Glomerular visceral epithelial cell (primary cell): ENCODE measurements around the gene ST6GALNAC6.

Experiments
- DNase-seq: peaks from one replicate; pipeline ENCODE4 v3.0.0-alpha.2; 2016; ENCODE audit errors: extremely low spot score

The ST6GALNAC6 gene

DNA sequence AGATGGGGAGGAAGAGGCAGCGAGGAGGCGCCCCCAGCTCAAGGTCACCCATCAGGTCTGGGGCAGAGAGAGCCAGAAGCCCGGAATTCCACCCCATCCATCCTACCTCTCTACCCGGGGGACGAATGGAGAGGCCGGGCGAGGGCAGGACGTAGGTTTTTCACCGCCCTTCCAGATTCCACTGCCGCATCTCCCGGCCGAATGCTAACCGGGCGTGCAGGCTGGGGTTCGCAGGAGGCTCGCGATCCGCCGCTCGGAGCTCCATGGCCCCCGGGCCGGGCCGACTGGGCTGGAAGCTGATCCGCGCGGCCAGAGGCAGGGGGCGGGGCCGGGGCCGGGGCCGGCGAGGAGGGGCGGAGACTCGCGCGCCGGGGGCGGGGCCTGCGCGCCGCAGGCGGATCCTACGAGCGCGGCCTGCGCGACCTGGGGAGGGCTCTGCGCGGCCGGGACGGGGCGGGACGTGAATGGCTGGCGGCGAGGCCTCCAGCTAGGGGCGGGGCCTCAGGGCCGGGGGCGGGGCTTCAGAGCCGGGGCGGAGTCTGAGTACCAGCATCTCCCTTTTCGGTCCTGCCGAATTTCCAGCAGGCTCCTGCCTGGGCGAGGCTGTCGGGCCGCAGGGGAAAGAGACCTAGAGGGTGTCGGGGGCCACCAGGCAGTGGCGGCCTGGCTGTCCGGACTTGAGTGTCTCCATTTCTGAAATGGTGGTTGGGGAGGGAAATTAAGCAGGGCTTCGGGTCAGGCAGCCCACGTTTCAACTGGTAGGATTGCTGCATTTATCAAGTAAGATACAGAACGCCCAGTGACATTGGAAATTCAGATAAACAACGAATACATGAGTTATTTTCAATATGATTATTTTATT is 17.5 kb upstream of the ST6GALNAC6 start, which contains the start of gene ST6GALNAC4:
ST6GALNAC4 (minus strand) TSS at position 322 of the 862 bp plus-strand sequence. CDS start 622 bp downstream, outside the sequence.
- DNase-seq = peak; percentile 95

DNA sequence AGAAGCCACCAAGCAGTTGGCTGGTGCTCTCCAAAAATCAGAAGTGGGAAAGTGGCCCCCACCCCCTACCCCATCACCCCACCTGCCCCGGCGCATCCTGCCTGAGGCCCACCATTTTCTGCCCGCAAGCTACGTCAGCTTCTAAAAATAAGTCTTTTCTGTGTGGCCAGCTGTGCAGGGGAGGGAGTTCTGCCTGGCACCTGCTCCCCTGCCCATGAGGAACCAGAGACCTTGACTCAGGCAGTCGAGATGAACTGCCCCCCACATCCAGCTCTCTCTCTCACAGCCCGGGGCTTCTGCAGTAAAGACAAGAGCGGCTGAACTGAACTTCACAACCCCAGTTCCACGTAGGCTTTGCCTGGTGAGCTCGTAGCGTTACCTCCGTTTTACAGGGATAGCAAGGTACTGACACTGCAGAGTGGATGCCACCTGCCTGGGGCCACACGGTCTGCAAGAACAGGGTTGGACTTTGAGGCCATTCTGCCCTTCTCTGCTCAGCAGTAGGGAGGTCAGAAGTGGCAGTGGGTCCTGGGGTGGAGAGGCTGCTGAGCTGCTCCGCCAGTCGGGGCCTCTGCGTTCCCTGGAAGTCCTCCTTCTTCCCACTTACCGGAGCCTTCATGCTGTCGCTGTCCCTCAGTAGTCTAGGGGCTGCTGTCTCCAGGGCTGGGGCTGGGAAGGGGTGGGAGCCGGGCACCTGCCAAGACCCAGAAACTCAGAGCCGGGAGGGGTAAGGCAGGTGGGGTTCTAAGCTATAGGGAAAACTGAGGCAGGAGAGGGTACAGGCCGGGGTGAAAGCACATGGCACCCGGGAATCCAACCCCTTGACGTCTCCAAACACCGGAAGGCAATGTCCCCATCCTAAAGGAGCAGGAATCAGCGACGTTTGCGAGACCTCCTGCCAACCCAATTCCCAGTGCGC is 16.7 kb upstream of the ST6GALNAC6 start:
- no peak for DNase-seq

DNA sequence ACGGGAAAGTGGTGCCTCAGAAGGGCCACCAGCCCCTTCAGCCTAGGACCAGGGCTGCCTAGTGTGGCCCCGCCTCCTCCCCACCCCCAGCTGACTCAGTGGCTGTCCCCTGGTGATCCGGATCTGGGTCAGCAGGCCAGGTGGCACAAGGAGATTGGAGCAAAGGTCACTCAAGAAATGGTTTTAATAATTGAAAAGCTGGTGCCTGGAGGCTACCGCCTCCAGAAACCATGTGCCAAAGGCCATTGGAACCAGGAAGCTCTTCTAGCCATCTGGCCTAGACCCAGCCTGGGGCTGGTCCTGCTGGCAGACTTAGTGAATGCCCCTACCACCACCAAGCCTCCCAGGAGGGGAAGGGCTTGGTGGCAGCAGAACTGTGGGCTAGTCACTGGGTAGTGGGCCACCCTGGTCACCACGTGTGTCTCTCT is 15.9 kb upstream of the ST6GALNAC6 start:
- DNase-seq = no peak

DNA sequence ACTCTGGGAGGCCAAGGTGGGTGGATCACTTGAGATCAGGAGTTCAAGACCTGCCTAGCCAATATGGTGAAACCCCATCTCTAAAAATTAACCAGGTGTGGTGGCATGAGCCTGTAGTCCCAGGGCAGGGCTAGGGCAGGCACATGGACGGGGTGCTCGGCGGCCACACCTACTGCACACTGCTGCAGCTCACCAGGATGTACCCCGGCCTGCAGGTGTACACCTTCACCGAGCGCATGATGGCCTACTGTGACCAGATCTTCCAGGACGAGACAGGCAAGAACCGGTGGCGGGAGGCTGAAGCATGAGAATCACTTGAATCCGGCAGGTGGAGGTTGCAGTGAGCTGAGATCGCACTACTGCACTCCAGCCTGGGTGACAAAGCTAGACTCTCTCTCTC is 14.3 kb upstream of the ST6GALNAC6 start:
- no peak for DNase-seq

DNA sequence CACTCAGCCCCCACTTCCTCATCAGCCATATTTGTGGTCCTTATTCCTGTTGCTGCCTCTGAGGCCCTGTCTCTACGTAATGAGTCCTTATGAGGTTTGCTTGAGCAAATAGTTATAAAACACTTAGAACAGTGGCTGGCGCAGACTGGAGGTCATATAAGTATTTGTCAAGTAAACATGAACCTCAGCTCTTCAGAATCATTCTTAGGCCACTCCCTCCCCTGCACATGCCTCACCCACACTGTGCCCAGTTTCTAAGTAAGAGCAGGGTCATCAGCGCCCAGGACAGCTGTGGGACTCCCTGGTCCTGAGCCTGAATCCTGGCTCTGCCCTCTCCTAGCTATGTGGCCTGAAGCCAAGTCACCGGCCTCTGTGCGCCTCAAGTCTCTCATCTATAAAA is 13.5 kb upstream of the ST6GALNAC6 start:
- no peak for DNase-seq

DNA sequence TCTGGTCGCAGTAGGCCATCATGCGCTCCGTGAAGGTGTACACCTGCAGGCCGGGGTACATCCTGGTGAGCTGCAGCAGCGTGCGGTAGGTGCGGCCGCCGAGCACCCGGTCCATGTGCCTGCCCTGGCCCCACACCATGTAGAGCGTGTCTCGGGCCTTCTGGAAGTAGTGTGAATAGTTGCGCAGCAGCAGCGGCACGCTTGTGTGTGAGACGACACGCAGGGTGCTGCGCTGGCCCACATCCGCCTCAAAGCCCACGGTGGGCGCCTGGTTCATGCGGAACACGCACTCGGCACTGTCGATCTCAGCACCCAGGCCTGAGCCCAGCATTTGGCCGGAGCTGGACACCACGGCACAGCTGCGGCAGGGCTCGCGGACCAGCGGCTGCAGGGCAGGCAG is 12.9 kb upstream of the ST6GALNAC6 start:
- no peak for DNase-seq

DNA sequence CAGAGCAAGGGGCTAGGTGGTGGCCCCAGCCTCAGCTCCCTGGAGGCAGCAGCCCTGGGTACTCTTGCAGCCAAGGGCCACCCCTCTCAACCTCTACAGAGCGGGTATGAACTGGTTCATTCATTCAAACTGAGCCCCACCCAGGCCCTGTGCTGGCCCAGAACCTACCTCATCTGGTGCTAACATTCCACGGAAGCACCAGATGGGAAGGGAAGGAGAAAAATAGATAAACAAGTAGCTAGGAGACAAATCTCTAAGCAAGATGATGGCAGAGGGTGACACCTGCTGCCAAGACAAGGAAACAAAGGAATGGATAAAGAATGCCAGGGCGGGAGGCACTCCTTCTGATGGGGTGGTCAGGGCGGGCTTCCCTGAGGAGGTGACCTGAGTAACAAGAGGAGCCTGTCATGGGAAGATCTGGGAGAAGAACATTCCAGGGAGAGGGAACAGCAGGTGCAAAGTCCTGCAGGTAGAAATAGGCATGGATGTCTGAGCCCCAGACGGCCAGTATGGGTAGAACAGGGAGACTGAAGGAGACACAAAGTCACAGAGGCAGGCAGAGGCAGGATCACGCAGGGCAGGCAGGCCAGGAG is 11.3 kb upstream of the ST6GALNAC6 start:
- DNase-seq = peak; percentile 40

DNA sequence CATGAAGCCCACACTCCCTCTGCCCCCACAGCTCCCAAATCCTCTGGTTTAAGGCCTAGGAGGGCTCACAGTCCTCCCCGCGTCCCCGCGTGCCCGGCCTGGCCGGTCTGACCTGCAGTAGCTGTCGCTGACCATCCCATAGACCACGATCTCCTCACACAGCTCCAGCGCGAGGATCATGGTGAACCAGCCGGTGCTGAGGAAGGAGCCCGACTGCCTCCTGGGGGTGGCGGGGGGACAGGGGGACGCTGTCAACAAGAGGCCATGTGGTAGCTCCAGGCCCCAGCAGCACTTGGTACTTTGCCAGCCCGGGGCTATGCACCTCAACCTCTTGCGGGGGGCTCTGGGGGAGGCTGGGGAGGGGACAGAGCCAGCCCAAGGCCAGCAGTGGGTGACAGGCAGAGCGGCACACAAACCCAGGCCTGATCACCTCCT is 10.5 kb upstream of the ST6GALNAC6 start:
- no peak for DNase-seq

DNA sequence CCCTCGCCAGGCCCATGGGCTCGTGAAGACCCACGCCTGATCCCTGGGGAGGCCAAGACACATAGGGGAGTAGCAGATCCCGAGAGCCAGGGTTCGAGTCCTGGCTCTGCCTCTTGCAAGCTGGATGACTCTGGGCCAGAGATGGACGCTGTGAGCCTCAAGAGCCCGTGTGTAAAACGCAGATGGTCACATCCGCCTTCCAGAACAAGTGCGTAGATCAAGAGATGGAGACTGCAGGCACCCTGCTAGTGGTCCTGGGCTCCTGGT is 9.2 kb upstream of the ST6GALNAC6 start:
- DNase-seq = no peak

DNA sequence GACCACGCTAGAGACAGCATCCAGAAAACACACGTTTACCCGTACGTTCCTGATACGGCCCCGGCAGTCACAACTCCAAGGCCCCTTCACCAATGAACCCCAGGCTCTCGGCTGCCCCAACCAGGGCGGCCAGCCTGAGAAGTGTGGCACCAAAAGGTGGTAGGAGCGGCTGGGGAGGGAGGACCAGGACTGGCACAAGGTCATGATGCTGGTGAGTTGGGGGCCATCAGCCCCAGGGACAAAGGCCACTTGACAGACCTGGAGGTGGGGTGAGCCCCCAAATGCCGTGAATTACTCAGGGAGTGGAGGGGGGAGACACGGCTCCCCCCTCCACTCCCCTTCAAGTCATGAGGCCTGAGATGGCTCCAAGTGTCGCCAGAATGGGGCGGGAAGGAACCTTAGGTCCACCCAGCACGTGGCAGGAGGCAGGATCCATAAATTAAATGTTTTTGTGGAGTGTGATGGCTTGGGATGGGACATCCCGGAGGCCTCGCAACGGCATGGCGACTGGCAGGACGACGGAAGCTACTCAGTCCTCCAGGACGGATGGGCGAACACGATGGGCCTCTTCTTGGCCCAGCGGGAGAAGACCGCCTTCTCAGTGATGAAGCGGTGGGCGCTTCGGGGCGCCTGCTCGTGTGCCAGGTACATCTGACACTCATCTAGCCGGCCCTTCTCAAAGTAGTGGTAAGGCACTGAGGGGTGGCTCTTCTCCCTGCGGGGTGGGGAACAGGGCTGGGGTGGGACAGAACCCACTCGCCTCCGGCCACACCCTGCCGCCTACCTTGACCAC is 8.7 kb upstream of the ST6GALNAC6 start:
- DNase-seq = no peak

DNA sequence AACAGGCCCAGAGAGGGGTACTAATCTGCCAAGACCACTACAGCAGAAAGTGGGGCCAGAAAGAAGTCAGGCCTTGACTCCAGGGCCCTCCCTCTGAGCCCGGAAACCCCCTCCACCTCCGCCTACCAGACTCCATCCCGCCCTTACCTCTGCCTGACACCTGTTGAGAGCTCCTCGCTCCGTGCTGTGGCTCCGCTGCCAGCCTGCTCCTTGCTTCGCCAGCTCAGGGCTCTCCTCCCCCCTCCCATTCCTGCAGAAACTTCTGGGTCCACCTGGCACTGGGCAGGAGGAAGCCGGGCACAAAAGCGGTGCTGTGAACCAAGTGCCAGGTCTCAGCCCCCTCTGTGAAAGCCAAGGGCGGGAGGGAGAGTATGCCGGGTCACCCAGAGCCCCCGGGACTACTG is 6.4 kb upstream of the ST6GALNAC6 start:
- no peak for DNase-seq

DNA sequence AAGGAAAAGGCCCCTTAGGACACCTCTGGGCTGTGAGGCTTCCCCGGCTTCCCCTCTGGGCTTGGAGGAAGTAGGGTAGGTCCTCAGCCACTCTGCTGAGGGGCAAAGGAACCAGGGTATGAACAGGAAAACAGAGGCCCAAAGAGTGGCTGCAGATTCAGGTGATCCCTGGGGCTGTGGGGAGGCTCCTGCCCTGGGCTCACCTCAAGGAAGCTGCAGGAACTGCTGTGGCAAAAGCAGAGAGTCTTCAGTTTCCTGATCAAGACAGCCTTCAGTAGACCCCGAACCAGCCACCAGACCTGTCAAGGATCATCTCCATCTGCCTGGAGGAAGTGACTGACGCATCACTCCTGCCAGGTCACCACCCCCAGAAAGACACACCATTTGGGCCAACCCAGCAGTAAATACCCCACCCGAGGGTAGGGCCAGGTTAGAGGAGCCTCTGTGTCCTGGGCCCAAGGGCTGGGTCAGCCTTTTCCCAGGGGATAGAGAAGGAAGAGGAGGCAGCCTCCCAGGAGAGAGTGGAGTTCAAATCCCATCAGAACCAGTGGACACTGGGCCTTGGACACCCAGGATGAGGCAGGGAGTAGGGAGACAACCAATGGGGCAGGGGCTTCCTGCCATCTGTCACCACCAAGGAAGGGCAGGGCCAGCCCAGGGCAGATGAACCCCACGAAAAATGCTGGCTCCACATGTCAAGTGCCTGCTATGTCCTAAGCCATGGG is 5.8 kb upstream of the ST6GALNAC6 start:
- no peak for DNase-seq

DNA sequence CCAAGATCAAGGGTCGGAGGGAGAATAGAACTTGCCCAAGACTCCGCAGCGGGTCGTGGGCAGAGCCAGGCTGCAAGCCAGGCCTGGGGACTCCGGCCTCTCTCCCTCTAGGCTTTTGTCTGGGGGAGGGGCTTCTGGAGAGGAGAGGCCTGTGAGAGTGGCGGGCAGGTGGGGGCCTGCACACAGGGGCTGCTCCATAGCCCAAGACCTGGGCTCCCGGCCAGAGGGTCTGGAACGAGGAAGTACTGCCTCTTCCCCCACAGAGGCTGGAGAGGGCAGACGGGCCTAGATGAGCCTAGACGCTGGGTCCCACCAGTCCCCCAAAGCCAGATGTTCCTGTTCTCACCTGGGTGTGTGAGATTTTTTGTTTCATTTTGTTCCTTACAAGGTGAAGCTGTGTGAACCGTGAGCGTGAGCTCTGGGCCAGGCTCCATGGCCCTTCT is 5.2 kb upstream of the ST6GALNAC6 start:
- no peak for DNase-seq

DNA sequence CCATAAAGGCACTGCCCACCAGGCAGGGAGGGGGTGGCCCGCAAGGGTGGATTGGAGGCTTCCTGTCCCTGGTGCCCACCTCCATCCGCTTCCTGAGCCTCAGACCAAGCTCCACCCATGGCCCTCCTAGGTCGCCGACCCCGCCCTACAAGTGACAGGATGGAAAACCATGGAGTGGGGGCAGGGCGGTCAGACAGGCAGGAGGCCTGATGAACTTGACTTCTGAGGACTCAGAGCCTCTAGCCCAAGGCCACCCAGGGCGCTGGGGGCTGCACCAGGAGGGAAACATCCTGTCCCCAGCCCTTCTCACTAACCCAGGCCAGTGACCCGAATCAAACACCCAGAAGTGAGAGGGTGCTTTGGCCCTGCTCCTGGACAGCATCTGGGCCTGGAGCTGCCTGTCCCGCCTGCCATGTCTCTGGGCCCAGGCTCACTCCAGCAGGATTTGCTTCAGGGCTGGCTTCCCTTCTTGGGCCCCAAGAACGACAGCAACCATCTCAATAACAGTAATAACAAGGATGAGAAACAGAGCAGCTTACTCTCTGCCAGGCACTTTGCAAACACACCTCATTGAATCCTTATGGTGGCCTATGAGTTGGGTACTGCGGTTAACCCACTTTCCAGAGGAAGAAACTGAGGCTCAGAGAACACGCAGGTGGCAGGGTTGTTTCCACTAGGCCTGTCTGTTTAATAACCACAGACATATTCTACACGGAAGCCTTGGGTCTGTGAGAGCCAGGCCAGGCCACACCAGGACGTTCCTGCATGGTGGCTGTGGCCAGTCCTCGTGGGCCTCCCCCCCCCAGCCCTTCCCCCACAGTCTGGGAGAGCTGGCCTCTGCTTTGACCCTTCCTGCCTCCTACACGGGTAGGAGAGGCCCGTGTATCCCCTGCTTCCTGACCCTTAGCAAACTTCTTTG is 4.4 kb upstream of the ST6GALNAC6 start:
- DNase-seq = no peak

DNA sequence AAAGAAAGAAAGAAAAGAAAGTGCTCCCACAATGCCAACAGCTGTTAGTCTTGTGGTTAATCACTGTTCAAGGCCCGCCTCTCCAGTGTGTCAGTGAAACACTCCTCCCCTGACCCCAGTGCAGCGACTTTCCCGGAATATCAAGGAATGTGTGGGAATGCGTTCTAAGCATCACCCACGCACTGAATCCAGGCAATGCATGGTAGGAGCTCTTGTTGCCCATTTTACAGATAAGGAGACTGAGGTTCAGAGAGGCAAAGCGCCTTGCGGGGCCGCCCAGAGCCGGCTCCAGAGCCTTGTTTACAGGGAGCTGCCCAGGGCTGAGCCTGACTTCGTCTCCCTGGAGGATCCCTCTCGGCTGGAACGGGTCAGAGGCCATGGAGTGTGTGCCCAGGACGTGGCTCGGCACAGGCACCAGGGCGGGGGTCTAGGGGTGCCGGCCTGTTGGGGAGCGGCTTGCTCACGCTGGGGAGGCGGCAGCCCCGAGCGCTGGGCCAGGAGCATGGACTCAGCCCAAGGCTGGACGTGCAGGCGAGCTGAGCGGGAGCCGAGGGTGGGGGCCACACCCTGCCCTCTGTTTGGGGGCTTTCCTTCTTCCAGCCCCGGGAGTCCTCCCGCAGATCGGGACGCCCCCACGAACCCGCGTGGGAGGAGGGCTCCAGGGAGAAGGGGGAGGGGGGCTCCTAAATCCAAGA is 823 bp downstream of the ST6GALNAC6 start:
- DNase-seq = peak; percentile 65

DNA sequence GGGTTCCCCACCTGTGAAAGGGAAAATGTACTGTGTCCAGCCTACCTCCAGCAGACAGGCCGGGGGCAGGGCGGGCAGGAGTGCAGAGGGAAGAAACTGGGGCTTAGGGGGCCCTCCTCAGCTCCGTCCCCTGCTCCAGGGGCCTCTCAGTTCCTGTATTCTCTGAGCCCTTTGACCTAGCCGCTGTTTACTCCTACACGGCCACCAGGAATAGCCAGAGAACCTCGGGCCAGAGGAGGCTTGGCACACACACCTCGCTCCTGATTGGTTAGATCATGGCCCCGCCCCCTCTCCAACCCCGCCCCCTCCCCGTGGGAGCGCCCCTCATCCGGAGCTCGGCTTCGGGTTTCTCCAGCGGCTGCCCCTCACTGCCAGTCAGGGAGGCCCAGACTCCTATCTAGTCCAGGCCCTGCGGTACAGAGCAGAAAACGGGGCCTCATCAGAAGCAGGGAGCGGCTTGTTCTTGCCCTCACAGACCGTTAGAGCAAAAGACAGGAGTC is 2.2 kb downstream of the ST6GALNAC6 start:
- DNase-seq = peak; percentile 55

DNA sequence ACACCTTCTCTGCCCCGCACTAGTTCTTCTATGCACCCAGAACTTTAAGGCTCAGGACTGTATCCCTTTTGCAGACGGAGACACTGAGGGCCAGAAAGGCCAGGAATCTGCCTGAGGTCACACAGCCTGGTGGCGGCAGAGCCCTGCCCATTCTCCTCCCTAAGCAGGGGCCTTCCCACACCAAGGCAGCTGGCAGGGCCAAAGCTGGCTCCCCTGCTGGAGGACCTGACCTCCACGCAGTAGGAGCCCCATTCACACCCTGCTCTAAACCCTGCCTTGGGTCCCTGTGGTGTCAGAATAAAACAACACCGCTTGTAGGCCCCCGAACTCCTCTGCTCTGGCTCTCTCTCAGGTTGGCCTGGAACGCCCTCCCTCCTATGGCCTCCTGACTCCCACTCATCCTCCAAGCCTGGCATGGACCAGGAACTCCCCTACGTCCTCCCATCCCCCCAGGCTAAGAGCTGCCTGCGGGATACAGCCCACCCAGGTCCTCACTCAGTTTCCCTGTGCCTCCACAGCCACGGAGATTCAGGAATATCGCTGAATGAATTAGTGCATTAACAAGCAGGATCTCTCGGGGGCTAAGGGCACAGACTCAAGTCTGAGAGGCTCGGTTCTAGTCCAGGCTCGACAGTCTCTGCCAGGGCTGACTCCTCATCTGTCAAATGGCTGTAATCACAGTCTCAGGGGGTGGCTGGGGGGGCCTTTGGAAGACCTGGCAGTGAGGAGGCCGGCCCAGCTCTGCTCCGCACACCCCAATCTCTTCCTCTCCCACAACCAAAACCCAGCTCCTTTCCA is 2.8 kb downstream of the ST6GALNAC6 start:
- no peak for DNase-seq

DNA sequence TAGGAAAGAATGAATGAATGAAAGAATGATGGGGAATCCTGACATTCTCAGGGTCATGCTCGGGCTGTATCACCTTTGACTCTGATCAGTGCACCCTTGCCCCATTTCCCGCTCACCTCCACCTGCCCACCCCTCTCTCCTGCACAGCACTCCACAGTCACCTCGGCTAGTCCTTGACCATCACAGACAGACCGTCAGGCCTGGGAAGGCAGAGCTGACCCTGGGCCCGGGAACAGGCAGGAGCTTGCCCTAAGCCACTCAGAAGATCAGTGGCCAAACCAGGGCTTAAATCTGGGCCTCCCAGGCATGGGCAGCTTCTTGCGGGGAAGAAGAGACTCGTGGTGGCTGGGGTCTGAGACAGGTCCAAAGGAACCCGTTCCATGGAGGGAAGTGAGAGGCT is 3.6 kb downstream of the ST6GALNAC6 start:
- no peak for DNase-seq
